SKM-1 treated with dmso at 0.1 percent for 144 hours (cell line): ENCODE data around the gene MKX.

Experiments
- DNase-seq: peaks from one replicate; lab custom pipeline; 2025; ENCODE audit not compliant: unreplicated experiment; lab: John Stamatoyannopoulos, UW

Gene MKX

DNA sequence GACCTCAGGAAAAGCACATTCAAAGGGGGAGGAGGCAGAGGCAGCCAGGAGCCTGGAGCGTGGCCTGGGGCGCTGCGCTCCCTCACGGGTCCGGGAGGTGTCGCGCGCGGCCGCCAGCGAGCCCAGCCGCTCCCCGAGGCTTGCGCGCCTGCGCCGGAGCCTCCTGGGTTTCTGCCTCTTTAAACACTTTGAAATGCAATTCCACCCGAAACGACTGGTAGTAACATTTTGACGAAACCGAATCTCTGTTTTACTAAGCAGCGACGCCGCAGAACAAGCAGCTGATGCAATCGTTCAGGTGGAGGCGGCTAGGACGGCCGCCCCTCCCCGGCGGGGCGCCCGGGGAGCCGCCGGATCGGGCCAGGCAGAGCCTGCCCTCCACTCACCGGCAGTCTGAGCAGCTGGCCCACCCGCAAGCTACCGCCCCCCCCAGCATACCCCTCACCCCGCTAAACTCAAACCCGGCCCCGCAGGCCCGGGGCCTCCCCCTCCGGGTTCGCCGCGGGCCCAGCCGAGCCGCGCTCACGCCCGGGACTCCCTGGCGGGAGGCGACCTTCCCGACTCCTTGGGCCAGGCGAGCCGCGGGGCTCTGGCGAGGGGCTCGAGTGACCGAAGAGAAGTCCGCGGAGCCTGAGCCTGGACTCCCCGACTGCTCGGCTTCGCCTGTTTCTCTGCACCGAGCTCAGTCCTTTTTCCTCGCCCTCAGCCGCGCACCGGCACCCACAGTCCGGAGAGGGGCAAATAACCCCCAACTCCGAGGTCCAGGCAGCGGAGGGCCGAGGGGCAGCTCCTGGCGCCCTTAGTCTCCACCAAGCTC lies 3.2 kb downstream of the MKX start:
- peak; percentile 50 for DNase-seq

DNA sequence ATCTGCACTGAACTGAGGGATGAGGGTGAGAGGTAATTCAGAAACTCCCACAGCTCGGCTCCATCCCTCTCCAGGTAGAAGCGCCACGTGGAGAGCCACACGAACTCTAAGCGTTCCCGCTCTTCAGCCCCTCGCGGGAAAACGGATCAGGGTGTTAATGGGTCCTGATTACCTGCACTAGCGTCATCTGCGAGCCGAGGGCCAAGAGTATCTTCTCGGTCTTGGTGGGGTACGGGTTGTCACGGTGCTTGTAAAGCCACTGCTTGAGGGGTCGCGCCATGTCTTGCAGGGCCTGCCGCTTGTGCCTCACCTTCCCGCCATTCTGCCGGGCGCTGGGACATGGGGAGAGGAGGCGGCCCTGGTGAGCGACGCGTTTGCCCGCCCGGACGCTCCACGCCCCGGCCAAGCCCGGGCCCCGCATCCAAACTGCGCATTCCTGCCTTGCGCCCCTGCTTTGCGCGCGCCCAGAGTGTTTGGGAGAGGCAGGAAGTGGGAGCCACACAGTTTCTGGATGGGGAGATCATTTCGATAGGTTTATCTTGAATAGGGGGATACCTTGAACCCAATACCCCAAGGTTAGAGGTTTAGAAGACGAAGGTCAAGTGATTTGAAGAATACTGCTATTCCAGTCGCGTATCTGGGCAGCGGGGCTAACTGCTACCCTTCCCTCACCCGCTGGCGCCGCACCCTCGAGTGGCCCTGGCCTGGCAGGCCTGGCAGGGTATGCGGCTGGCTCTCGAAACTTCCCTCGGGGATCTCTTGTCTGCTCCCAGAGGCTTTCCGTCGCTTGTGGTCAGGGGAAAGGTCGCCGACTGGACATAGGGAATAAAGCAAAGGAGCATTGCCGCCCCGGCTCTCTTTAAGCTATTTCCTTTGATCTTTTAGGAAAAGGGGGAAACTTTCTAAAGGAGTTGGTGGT lies 4.2 kb downstream of the MKX start:
- no peak for DNase-seq

DNA sequence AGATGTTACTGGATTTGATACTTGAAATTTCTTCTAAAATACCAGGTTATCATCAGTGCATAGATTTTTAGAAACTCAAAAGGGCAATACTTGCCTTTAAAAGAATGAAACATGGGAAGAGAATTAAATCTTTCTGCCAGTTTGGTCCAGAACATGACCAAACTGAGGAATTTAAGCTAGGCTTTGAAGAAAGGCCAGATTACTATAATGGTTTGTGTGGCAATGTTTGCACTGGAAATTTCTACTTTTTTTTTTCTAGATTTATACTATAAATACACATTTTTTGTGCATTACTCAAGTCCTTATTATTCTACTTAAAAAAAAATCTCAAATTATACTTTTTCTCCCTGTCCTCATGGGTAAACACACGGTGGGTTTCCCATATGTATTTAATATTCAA lies 9.2 kb downstream of the MKX start:
- DNase-seq = no peak

DNA sequence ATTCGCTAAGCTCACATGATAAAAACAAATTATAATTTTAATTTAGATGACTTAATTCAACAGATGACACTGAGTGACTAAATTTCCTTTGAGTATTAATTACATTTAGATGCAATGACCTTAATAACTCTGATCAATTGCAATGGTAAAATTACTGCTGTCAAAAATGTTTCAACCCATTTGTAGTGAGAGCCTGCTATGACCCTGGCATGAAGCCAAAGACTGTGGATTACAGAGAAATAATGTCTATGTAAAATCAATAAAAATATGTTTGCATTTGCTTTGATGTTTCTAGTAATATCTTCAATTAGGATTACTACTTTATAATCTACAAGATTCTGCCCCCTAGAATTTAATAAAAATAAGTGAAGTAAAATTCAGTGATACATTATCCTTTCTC lies 15.6 kb downstream of the MKX start:
- no peak for DNase-seq

DNA sequence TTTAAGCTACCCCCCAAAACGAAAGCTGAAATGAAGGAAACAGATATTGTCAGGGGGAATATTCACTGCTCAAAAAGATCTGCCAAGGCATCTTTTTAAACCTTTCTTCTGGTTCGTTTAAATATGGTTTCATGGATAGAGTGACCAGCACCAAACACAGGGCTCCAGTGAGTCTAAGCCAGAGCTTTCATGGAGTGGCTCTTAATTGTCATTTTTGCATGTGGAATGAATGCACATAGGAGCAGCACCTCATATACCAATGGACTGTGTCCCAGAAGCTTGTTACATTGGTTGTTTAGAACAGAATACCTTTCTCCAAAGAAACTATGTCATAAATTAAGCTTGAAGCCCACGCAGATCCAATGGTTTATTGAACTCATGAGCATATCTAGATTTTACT lies 17.3 kb downstream of the MKX start:
- DNase-seq = no peak

DNA sequence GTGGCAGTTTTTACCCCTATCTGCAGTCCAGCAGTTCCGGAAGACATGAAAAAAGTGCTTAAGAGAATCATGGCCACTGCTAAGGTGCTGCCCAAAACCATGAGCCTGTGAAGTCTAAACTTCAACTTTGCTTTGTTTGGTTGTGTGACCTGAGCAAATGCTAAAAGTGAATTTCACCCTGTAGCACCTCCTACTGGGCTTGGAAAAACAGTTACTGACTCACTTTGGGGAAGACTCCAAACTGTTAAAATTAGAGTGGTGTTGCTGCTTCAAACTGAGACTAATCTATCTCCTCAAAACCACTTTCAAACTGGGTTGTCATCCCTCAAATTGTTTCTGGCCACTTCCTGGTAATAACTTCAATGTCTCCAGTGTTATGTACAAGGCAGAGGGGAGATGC lies 21.3 kb downstream of the MKX start:
- DNase-seq = no peak

DNA sequence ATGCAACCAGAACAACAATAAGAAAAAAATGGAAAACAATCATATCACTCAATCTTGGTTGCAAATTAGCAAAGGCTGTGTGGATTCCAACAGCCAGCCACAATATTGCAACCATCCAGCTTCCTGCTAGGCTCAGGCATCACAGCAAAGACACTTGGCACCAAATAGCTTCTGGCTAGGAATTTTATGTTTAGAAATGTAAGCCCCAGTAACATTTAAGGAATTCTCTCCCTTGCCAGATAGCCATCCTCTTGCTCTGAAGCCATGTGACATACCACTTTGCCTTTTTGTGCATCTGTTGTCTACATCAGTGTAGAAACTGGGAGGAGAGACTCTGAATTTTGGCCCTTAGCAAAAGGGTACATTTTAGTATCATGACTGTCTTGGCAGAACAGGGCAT lies 22.2 kb downstream of the MKX start:
- DNase-seq = no peak

DNA sequence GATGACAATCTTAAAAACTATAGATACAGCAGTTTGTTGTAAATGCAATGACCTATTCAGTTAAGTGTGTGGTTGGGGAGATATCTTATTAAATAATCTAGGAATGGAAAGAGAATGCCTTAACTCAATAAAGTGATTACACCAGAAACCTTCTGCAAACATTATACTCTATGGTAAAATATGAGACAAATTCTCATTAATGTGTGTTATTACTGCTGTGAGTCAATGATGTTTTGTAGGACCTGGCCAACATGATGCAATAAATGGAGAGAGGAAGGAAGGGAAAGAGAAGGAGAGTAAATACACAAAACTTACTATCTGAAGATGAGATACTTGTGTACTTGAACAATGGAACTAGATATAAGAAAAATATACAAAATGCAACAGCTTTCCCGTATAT lies 25.1 kb downstream of the MKX start:
- no peak for DNase-seq

DNA sequence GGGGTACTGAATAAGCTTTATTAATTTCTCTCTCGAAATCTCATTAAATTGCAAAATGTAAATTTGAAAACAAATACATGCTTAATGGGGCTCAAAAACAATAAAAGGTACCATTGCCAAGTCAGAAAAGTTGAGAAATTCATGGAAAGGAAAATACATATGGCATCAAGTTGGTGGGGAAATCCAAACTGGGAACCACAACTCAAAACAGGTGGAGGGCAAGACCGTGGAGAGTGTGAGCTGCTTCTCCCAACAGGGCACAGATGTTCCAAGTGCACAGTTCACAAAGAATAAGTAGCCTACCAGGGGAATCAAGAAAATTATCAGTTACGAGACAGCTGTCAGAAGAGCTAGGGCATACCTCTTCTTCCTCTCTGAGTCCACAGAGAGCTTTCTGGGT lies 26.6 kb downstream of the MKX start:
- no peak for DNase-seq

DNA sequence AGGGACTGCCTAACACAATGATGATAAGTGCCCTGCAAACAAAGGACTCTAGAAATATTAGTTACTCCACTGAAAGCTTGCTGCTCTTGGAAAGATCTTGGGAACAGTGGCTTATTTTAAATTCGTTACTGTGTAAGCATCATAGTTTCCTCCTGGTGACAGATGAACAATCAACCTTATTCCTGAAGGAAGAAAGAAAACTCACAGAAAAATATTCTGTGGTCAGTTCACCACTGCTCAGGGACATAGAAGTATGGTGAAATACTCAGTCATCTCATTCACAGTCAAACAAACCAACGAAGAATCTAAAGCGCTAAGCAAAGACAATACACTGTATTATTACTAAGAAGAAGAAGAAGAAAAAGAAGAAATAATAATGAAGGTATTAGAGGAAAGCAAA lies 27.8 kb downstream of the MKX start:
- no peak for DNase-seq

DNA sequence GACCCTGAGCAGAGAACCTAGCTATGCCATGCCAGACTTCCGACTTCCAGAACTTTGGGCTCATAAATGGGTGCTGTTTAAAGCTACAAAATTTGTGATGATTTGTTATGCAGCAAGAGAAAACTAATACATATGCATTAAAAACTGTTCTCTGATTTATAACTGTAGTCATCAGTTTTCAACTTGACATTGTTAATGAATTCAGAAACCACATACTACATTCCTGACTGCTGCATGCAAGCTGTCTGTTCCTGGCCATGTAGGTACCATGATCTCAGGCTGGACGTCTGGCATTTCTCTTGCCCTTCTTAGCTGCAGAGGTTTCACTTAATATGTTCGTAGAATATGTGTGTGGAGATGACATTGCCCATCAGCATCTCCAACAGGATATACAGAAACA lies 28.4 kb downstream of the MKX start:
- DNase-seq = no peak

DNA sequence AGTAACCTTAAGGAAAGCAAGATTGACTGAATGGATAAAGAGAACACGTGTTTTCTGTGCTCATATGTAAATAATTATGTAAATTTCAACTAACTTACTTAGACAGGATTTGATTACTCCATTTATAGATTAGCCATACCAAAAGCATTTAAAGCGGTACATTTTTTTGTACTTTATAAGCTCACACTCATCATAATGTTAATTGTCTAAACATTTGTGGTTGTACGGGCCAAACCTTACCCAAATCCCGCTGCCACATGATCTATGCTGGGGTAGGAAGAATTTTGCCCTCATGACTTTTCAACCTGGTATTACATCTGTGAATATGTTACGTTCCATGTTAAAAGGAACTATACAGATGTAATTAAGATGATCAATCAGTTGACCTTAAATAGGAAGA lies 29.1 kb downstream of the MKX start:
- DNase-seq = no peak

DNA sequence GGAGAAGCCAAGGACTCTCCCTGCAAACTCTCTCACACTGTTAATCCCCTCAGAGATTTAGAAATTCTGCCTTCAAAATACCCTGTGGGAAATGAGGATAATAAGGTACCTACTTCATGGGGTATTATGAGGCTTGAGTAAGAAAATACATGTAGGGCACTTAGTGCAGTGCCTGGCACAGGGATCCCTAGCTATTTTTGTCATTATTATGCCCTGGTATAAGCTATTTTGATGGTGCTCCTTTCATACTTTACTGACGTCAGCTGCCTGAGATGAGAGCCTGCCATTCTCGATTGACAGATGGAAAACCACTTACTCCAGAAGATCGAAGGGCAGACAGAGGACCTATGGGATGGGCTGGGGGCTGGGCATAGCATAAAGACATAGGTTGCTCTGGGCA lies 30.1 kb downstream of the MKX start:
- DNase-seq = no peak

DNA sequence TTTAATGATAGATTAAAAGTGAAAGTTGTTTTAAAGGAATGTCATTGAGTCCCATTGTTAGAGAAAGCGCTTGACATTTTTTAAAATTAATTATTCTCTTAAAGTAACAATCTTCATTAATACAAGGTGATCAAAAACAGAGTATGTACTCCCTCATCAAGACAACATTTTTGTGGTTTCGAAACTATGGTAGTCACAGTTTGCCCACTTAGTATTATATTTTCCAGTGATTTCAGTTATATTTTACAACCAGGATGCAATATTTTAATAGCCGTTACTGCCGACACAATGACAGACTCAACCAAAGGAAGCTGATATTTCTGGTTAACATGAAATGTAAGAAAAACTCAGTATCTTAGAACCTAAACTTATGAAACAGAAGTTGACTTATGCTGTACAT lies 31.3 kb downstream of the MKX start:
- no peak for DNase-seq

DNA sequence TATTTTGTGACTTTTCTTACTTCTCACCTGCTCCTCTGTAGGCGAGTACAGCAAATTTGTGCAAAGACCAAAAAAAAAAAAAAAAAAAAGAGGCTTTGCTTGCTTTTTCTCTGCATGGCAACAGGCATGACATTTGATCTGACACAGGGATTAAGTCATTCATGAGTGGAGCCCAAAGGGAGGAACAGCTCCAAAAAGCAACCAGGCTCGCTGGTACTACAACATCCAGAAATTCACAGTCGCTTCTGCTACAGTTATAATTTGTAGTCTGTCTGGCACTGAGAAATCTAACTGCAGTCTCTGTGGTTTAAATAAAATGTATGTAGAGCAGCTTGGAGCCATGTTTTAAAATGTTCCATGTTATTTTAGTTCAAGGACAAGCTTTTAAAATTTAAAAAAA lies 31.7 kb downstream of the MKX start:
- DNase-seq = no peak

DNA sequence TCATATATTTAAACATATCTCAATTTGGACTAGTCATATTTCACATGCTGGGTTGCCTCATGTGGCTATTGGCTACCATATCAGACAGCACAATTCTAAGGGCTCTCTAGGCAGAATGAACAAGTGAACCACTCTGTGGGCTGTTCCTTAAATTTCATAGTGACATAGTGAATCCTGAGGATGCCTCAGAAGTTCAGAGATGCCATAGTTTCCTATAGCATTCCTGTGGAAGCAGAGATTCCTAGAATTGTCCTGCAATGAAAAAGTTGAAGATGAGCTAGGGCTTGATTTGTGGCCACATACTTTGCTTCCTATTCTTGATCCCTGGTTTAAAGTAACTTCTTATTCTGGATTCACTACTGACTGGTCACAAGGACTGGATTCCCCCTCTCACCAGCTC lies 35.6 kb downstream of the MKX start:
- DNase-seq = no peak

DNA sequence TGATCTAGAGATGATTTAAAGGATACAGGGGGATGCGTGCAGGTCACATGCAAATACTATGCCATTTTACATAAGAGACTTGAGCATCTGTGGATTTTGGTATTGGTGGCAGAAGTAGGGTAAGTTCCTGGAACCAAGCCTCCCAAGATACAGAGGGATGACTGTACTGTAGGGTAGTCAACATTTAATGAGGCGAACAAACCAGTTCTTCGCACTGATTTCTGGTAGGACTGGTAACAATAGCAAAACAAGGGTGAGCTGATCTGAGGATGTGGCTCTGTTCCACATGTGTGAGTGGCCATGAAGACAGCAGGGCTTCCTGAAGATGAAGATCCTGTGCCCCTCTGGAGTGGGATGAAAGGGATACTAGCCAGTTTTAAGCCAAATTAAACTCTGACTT lies 36.3 kb downstream of the MKX start:
- DNase-seq = no peak

DNA sequence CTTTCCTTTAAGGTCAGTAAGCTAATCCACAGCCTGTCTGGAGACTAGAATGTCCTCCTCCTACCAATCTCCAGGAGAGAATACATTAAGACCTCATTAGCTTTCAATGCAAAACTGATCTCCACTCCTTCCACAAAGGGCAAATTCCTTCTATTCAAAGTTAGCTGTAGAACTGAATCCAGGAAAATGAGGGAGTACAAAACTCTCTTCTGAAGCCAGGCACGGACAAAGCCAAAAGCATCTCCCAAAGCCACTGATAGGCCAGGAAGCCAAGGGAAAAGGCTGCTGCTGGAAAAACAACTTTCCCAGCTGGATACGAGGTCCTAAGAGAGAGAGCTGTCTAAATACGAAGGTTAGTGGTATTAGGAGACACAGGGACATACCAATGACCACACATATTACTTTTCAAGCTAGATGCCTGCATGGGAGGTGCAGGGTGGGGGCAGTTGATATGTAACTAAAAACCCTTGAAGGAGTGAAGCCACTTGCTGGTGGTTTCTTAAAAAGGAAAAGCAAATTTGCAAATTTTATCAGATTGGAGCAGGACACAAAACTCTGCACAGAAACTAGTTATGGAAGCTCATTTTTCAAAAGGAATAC lies 43.6 kb downstream of the MKX start:
- no peak for DNase-seq

DNA sequence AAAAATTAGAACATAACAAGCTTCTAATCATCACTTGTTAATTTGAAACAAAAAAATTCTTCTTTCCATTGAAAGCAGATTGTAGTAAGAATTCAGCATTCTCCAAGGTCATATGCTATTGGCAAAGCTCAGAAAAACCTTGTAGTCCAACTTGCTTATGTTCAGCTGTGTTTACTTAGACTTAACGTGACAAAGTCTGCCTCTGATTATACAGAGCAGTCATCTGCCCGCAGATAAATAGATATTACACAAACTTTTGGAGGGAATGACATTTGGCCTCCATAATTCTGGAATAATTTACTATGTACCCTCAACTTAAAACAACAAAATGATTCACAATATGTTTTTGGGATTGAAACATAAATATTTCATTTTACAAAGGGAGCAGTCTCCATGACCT lies 45.8 kb downstream of the MKX start:
- DNase-seq = no peak

DNA sequence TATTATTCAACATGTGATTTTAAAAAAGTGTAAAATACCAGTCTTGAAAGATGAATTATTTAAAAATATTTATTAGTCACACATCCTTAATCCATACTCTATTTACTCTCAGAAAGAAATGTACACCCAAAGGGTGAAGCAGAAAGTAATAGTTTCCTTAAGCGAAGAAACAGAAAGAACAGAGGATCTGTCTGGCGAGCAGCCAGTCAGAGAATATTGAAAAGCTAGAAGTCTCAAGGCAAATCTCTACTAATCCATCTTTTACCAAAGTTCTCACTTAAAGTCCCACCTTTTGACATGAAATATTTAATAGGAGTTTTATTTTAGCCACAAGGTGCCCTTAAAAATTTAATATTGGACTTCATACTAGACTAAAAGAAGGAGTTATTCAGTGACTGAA lies 46.7 kb downstream of the MKX start:
- no peak for DNase-seq

DNA sequence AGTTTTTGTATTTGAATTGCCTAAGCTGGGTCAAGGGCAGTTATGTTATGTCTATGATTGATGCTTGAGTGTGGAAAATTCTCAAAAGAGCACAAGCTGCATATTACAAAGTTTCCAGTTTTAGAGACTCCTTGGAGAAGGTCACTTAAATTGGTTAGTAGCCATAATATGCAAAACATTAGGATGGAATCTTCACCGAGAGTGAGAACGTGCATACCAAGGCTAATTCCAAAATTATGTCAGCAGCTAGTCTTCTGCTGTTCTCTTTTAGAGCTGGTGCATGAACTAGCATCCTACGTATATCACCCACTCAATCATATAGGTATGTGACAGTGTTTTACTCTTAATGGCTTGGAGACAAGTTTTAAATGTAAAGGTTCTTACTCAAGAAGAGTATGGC lies 49.2 kb downstream of the MKX start:
- no peak for DNase-seq

DNA sequence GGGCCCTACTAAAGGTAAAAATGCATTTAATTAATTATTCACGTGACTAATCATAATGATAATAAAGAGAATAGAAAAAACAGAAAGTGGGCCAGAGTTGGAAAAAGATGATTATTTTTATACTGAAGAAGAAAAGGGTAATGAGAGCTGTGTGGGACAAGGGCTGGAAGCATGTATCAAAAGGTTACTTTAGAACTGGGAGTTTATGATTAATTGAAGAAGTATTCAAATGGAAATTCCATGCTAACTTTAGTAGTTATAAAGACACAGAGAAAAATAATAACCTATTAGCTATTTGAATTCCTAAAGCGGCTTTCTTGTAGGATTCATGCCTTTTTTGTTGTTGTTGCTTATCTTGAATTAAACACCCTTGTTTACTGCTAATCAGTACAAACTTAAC lies 49.9 kb downstream of the MKX start:
- no peak for DNase-seq
